Measurements from ENCODE around the gene RAD23A.
"Not testable (repeated sequence)": the region's sequence is repeated elsewhere in the genome, so short reads cannot be mapped to it uniquely, and the experiment has no call there.

Gene RAD23A

DNA sequence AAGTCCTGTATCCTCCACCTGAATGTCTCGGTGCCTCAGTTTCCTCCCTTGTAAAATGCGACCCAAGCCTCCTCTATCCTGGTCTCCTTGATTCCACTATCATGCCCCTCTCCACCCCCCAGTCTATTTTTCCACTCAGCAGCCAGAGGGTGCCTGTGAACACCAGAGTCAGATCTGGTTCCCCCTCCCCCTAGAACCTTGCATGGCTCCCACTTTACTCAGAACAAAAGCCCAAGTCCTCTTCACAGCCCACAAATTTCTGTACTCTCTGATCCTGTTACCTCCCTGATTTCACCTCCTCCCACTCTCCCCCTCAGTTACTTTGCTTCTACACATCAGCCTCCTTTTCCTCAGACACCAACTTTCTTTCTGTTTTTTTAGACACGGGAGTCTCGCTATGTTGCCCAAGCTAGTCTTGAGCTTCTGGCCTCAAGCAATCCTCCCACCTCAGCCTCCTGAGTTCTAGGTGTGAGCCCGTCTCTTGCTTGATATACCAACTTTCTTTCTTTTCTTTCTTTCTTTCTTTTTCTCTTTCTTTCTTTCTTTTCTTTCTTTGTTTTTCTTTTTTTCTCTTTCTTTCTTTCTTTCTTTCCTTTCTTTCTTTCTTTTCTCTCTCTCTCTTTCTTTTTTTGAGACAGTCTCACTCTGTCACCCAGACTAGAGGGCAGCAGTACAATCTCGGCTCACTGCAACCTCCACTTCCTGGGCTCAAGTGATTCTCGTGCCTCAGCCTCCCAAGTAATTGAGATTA lies 24.6 kb downstream of the RAD23A start:
- in situ Hi-C loops (cut with HindIII; ENCODE audit: low pct_ligation_motif_present, low sequenced_read_pairs), result no loop called here
- H3K27me3 ChIP-seq (replicated peaks), result no peaks in the 10 kb centered on the region
- TF ChIP-seq CTCF (IDR thresholded peaks at IDR 0.05; ENCODE audit: low read depth, low read length, missing control alignments), result no peak
- DNase-seq, result no peak
- H3K4me3 ChIP-seq (ENCODE audit: low read depth, low read length), result no peak overlapping the region
- no peaks in the 10 kb centered on the region for H3K36me3 ChIP-seq (replicated peaks)
- H3K27ac ChIP-seq, result no peak overlapping the region

GRCh38 chr19:12973236-12973635 lies 27.6 kb downstream of the RAD23A start:
- no peaks in the 10 kb centered on the region for H3K36me3 ChIP-seq (replicated peaks)
- no peak for DNase-seq
- H3K27ac ChIP-seq, result no peak overlapping the region
- no peak overlapping the region for H3K4me3 ChIP-seq (ENCODE audit: low read depth, low read length)
- no peaks in the 10 kb centered on the region for H3K27me3 ChIP-seq (replicated peaks)
- in situ Hi-C loops (cut with HindIII; ENCODE audit: low pct_ligation_motif_present, low sequenced_read_pairs), result no loop called here
- TF ChIP-seq CTCF (IDR thresholded peaks at IDR 0.05; ENCODE audit: low read depth, low read length, missing control alignments), result no peak

DNA sequence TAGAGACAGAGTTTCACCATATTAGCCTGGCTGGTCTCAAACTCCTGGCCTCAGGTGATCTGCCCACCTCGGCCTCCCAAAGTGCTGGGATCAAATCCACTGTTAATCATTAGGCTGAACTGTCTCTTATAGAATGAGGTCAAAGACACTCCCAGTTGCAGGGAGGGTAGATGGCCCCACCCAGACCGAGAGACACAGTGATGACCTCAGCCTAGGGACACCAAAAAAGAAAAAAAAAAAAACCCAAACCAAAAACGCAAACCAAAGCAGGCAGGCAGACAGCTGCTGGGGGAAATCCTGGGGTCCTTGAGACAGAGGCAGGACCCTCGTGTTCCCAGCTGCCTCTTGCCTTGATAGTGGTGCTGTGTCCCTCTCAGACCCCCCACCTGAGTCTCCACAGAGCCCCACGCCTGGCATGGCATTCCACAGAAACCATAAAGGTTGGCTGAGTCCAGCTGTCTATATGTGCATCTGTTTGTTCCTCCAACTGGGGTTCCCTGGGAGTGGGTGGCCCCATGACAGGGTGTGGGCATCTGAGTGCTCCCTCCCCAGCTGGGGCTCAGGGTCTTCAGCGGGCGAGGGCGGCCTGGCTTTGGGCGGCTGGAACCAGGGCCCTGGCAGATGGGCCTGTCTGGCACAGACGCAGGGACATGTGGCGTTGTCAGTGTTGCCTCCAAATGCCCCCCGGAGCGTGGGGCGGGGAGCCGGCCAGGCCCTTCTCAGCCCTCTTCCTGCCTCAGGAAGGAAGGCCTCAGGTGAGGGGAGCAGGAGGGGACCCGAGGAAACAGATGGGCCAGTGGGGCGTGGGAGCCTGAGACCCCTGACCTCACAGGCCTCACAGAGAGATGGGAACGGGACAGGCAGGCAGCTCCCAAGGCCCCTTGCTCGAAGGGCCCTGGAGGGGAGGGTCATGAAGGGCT lies 28.9 kb downstream of the RAD23A start:
- no peak for DNase-seq
- no peak for TF ChIP-seq CTCF (IDR thresholded peaks at IDR 0.05; ENCODE audit: low read depth, low read length, missing control alignments)
- H3K27me3 ChIP-seq (replicated peaks), result no peaks in the 10 kb centered on the region
- in situ Hi-C loops (cut with HindIII; ENCODE audit: low pct_ligation_motif_present, low sequenced_read_pairs), result no loop called here
- no peak overlapping the region for H3K4me3 ChIP-seq (ENCODE audit: low read depth, low read length)
- no peaks in the 10 kb centered on the region for H3K36me3 ChIP-seq (replicated peaks)
- no peak overlapping the region for H3K27ac ChIP-seq

DNA sequence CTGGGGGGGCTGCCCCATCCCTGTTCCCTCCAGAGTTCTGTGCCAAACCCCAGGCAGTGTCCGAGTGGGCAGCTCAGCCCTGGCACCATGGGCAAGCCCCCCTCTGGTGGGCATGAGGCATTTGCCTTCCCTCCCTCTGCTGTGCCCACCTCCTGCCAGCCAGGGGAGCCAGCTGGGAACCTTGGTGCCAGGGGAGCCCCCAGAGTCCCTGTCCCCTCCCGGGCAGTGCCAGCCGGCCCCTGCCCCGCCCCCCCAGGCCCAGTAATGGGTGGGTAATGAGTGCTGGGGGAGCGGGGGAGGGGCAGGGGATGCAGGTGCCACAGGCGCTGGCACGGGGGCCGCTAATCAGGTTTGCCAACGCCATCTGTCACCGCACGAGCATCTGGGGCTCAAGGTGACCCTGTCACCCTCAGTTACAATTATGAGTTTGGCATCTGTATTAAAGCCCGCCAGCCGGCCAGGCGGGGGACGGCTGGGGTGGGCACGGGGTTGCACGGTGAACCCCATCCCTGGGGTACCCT lies 29.6 kb downstream of the RAD23A start:
- H3K36me3 ChIP-seq (replicated peaks), result no peaks in the 10 kb centered on the region
- no peak overlapping the region for H3K27ac ChIP-seq
- no peak for TF ChIP-seq CTCF (IDR thresholded peaks at IDR 0.05; ENCODE audit: low read depth, low read length, missing control alignments)
- no peak for DNase-seq
- in situ Hi-C loops (cut with HindIII; ENCODE audit: low pct_ligation_motif_present, low sequenced_read_pairs), result no loop called here
- H3K27me3 ChIP-seq (replicated peaks), result no peaks in the 10 kb centered on the region
- H3K4me3 ChIP-seq (ENCODE audit: low read depth, low read length), result no peak overlapping the region

GRCh38 chr19:12976109-12976508 lies 30.4 kb downstream of the RAD23A start:
- H3K4me3 ChIP-seq (ENCODE audit: low read depth, low read length); H3K36me3 ChIP-seq (replicated peaks); H3K27ac ChIP-seq; H3K27me3 ChIP-seq (replicated peaks); in situ Hi-C loops (cut with HindIII; ENCODE audit: low pct_ligation_motif_present, low sequenced_read_pairs); DNase-seq: not testable (repeated sequence)

- DNase-seq, result no peak
- Histone ChIP-seq H3K4me3 (ENCODE audit: low read depth, low read length) (no peak overlapping the region), H3K36me3 (replicated peaks) (no peaks in the 10 kb centered on the region), H3K27ac (no peak overlapping the region), H3K27me3 (replicated peaks) (no peaks in the 10 kb centered on the region)
- in situ Hi-C loops (cut with HindIII; ENCODE audit: low pct_ligation_motif_present, low sequenced_read_pairs), result no loop called here
- no peak for TF ChIP-seq CTCF (IDR thresholded peaks at IDR 0.05; ENCODE audit: low read depth, low read length, missing control alignments)
Observed at GRCh38 chr19:12979974-12980373, 34.3 kb downstream of the RAD23A start.
